NCI-H2196 (cell line): ENCODE data around the gene CPN2.

Experiments
- DNase-seq: peaks from one replicate; lab custom pipeline; 2025; ENCODE audit not compliant: unreplicated experiment; lab: John Stamatoyannopoulos, UW

CPN2 gene

GRCh38 chr3:194382196-194382891, 31.2 kb upstream of the CPN2 start:
- DNase-seq, result no peak

GRCh38 chr3:194381460-194381875, 30.3 kb upstream of the CPN2 start:
- no peak for DNase-seq

GRCh38 chr3:194380326-194380725, 29.2 kb upstream of the CPN2 start:
- DNase-seq, result no peak

- DNase-seq, result no peak
Measured at GRCh38 chr3:194379651-194380050, 28.5 kb upstream of the CPN2 start.

GRCh38 chr3:194379231-194379630, 28.1 kb upstream of the CPN2 start:
- no peak for DNase-seq

- no peak for DNase-seq
Measured at GRCh38 chr3:194377708-194378107, 26.6 kb upstream of the CPN2 start.

- no peak for DNase-seq
Measured at GRCh38 chr3:194376241-194376560, 25.1 kb upstream of the CPN2 start.

- DNase-seq, result no peak
Measured at GRCh38 chr3:194375473-194376240, 24.5 kb upstream of the CPN2 start.

GRCh38 chr3:194374935-194375334, 23.8 kb upstream of the CPN2 start:
- no peak for DNase-seq

- no peak for DNase-seq
Measured at GRCh38 chr3:194373899-194374298, 22.8 kb upstream of the CPN2 start.

- no peak for DNase-seq
Measured at GRCh38 chr3:194373028-194373427, 21.9 kb upstream of the CPN2 start.

GRCh38 chr3:194370753-194371152, 19.6 kb upstream of the CPN2 start:
- DNase-seq, result no peak

GRCh38 chr3:194369522-194370279, 18.6 kb upstream of the CPN2 start, which contains the start of gene LRRC15:
TSS of gene LRRC15 (minus strand) at chr3:194369743. CDS start at chr3:194361043, 8,700 bp downstream.
- DNase-seq, result no peak

GRCh38 chr3:194368918-194369317, 17.8 kb upstream of the CPN2 start:
- DNase-seq, result no peak

- DNase-seq, result no peak
Measured at GRCh38 chr3:194367992-194368841, 17.1 kb upstream of the CPN2 start.

- DNase-seq, result no peak
Measured at GRCh38 chr3:194365978-194366490, 14.9 kb upstream of the CPN2 start.

- DNase-seq, result no peak
Measured at GRCh38 chr3:194365526-194365925, 14.4 kb upstream of the CPN2 start.

- no peak for DNase-seq
Measured at GRCh38 chr3:194364652-194365434, 13.7 kb upstream of the CPN2 start.

- DNase-seq, result no peak
Measured at GRCh38 chr3:194364314-194364651, 13.2 kb upstream of the CPN2 start.

- no peak for DNase-seq
Measured at GRCh38 chr3:194360568-194360967, 9.4 kb upstream of the CPN2 start.
